Stimulated activated CD8-positive, alpha-beta memory T cell treated with anti-CD3 and anti-CD28 coated beads, Interleukin-2, amount 100 ng/mL, for 48 hours (primary cell): Measurements from ENCODE around the gene NCKAP5.
"Not testable (repeated sequence)": the region's sequence is repeated elsewhere in the genome, so short reads cannot be mapped to it uniquely, and the experiment has no call there.

Source experiments
- DNase-seq, 2 donors: peaks; one replicate each; pipeline ENCODE4 v3.0.0-alpha.2; 2020; ENCODE audit warnings: low read depth in 2 of 2

The NCKAP5 gene

DNA sequence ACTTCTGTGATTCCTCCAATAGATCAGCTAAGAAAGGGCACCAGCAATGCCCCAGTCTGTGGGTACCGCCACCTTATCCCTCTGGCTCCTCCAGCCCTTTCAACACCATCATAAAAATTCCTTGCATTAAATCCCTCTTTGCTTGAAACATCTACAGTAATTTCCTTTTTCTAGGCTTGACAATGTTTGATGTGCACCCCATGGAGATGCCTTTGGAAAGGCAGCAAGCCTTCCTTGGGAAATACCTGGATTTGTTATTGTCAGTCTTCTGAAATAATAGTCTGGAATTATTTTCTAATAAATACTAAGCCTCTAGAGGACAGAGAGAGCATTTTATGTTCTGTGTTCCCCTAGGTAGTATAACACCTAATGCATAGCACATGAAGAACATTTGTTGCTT is 46.1 kb downstream of the NCKAP5 start:
- no peak for DNase-seq

GRCh38 chr2:133521146-133521745 is 47.0 kb downstream of the NCKAP5 start:
- DNase-seq, result no peak

- DNase-seq, result not testable (repeated sequence)
These were observed 48.6 kb downstream of the NCKAP5 start for GRCh38 chr2:133519677-133520076.

DNA sequence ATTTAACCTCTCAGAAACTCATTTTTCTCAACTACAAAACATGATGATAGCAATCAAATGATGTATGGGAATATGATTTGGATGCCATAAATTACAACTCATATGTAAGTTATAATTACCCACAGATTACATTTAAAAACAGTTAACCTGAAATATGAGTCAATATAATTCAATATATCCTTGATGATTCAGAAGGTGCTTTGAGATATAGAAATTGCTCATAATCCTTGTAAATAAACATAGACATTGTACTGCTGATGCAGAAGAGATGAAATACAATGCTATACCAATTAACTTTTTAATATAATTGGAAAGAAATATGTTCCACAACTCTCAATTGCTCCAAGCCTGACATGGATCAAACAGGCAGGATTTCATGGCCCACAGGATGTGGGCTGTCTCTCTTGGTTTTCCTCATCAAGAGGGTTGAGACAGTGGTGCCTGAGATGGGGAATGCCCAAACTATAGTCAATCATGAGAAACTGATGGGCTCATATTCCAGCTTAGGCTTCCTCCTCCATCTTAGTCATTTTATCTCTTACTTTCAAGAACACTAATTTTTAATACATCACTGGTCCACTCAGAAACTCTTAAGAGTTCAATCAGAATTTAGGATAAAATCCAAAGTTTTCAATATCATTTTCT is 49.4 kb downstream of the NCKAP5 start:
- no peak for DNase-seq

GRCh38 chr2:133517876-133518275 is 50.4 kb downstream of the NCKAP5 start:
- no peak for DNase-seq

DNA sequence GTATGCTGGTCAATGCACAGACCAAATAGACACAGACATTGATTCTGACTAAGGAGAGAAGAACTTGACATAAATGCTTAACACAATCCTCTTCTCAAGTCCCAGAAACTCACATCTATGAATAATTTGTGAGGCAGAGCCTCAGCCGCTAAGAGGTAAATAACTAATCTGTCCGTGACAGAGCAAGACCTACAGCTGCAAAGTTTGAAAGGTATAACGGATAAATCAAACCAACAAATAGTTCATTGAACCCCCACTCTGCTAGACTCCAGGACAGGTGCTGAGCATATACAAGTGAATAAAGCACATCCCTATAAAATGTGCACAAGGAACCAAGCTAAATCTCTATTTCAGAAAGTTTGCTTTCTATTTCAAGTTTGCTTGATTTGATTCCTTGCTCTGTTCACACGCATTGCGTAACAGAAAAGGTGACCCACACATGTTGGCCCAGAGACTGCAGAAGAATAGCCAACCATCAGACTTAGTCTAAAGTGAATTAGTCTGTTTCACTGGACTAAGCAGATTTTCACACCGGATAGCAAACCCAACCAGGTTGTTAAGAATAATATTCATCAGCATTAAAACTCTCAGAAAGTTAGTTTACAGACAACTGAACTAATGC is 51.7 kb downstream of the NCKAP5 start:
- DNase-seq, result no peak

GRCh38 chr2:133515271-133515670 is 53.0 kb downstream of the NCKAP5 start:
- no peak for DNase-seq

DNA sequence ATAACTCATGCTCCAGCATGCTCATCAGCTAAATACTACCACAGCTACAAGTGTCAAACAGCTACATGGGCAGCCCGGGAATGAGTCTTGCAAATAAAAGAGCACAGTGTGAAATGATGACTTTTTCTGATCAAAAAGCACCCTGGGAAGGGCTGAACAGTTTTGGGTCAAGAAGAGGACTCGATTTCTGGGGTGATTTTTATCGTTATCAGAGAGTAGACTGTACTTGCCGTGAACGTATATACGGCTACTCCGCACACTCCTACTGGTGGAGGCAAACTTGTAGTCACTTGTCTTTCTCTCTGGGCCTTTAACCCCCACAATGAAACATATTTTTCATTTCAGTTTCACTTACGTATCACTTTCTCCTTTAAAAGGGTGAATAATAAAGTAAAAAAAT is 54.4 kb downstream of the NCKAP5 start:
- DNase-seq, result no peak

DNA sequence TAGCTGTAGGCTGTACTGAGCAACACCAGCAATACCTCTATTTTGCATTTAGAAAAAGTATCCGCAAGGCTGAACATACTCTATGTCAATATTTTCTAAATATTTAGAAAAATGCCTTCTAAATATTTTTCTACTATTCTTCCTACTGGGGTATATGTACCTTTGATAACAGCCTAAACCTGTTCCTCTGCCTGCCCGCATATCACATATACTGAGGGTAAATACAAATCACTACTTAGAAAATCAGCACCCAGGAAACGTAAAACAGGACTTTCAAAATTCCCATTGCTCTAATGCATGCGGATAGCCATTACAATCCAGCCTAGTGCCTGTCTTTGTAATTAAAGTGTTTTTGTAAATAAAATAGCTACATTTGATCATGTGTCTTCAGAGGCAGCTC is 56.1 kb downstream of the NCKAP5 start:
- DNase-seq, result no peak

DNA sequence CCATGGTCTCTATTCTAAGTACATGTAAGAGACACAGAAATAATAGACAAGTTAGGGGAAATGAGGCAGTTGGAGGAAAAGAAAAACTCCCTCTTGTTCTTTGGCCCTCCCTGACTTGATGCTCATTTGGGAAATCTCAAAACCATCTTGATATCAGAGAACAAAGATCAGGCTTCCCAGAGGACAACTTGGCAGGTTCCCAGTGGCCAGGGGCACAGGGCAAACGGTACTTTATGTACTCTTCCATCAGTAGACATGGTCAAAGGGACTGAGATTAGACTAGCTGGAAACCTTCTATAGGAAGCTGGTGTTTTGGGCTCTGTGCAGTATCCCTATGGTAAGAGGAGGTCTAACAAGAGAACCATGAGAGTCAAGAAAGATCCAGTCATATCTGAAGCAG is 56.6 kb downstream of the NCKAP5 start:
- DNase-seq, result no peak

GRCh38 chr2:133509777-133510176 is 58.5 kb downstream of the NCKAP5 start:
- no peak for DNase-seq

DNA sequence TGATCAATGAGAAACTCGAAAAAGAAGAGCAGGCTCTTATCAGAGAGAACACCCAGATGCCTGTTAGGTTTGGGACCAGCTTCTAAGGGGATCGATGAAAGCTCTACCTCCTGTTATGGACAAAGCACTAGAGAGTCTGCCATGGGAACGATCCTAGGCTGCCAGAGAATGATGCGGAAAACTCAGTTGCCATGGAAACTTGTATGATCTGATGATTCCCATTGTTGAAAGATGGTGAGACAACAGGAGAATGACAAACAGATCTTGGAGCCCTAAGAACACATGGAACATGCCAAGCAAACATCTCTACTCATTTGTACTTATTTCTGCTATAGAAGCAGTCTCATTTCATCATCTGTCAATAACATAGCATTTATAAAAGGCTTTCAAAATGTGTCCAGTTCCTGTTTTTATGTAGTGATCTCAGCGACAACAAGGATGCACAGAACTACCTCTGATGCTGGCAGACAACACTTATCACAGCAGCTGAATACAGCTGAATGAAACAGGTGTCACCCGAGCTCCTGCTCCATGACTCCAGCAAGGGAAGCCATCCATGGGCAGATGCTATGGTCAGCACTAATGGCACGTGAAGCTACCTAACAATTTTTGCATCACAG is 59.6 kb downstream of the NCKAP5 start:
- DNase-seq, result no peak

DNA sequence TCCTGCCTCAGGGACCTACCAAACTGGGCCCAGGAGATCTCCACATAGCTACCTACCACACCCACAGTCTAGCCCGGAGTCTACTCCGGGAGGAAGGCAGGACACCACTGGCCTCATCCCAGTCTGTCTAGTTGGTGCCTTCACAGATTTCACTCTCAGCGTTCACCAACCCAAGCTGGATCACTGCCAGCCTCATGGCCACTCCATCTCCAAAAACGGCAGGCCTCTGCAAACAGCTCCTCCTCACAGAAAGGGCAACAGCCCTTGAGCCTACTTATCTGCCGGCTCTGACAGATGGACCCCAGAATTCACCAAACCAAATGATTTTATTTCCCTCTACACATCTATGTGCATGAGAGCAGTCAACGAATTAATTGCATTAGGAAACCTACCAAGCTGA is 61.3 kb downstream of the NCKAP5 start:
- no peak for DNase-seq

GRCh38 chr2:133504566-133505505 is 63.4 kb downstream of the NCKAP5 start:
- no peak for DNase-seq

DNA sequence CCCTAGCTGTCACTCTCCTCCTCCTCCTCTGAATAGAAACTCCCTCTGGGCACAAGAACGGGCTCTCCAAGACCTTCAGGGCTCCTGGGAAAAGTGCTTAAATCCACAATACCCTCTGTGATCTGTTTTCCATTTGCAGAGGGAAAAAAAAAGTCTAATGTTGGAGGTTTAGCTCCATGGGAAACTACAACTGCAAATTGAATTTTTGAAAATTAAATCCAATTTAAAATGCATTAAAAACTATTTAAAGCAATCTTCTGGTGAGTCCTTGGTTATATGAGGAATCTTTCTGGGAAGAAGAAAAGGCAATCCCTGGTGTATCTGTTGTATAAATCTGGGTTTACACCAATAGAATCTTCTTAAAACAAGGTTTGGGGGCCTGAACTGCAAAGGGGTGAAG is 64.3 kb downstream of the NCKAP5 start:
- DNase-seq, result no peak

DNA sequence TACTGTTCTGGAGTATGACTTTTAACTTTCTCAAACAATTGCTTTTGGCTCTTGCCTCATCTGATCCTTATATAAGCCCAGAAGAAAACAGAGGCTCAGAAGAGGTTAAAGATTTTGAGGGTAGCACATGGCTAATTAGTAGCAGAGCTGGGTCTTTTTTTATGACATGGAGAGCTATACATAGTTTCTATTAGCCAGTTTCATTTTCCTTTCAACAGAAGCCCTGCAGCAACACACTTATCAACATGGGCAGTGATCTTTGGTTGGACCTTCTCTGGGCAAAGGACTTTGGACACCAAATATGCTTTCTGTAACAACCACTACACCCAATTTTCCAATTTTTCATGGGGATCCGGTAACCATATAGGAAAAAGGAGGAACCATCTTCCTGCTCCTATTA is 64.9 kb downstream of the NCKAP5 start:
- no peak for DNase-seq

- DNase-seq, result no peak
These were observed 65.6 kb downstream of the NCKAP5 start for GRCh38 chr2:133502678-133503077.

GRCh38 chr2:133500917-133501316 is 67.3 kb downstream of the NCKAP5 start:
- DNase-seq, result no peak

GRCh38 chr2:133498662-133499585 is 69.3 kb downstream of the NCKAP5 start:
- no peak for DNase-seq

GRCh38 chr2:133497951-133498565 is 70.2 kb downstream of the NCKAP5 start:
- no peak for DNase-seq
